ENCODE measurements around the gene FKBP2.

GRCh38 chr11:64223001-64223651, 17.8 kb upstream of the FKBP2 start:
- no peak for TF ChIP-seq POLR2A (IDR thresholded peaks at IDR 0.05)
- TF ChIP-seq CTCF (IDR thresholded peaks at IDR 0.05): no peak

Measured in esophagus squamous epithelium (tissue), 4 donors.